Astrocyte (in vitro differentiated cells and primary cell): Measurements from ENCODE around the gene AATF.

Experiments
- CTCF ChIP-seq: IDR thresholded peaks from 2 replicates; pipeline ENCODE4 v1.5.1; 2011; ENCODE audit warnings: low read depth, mild to moderate bottlenecking, inconsistent platforms, low read length, moderate library complexity; ENCODE audit not compliant: insufficient read depth
- EZH2 ChIP-seq: IDR thresholded peaks from 2 replicates; pipeline ENCODE4 v1.6.1; 2012; ENCODE audit warnings: mild to moderate bottlenecking, low read length, inconsistent platforms; ENCODE audit not compliant: insufficient read depth

- TF ChIP-seq CTCF (no peak), EZH2 (no peak)
Observed at GRCh38 chr17:37052450-37052849, 103.7 kb downstream of the AATF start.
